T-helper 2 cell treated with Interferon-gamma antibody and Interleukin-4, amounts not matched to agents 100 ng/mL and 5 ng/mL, for 36 hours (primary cell): ENCODE data around the gene ZNF469. TPM values are rescaled to one million over a fixed set of nuclear protein-coding genes. Genes with fewer than 3 reads are reported as not detected.
"Not testable (repeated sequence)": the region's sequence is repeated elsewhere in the genome, so short reads cannot be mapped to it uniquely, and the experiment has no call there.

Source experiments
- intact Hi-C: fragments of 100-400 bp; cut with micrococcal nuclease; formaldehyde crosslinking; loops from one replicate; pipeline ENCODE4 v1.15.1; 2023
- total RNA-seq: library from RNA; stranded (reverse); gene quantifications from 2 replicates; pipeline ENCODE4 v1.2.3, GENCODE V29; 2022

ZNF469 gene
- total RNA-seq, 1 donor from 2014 or later, result 0.52 TPM

GRCh38 chr16:88360401-88360800, 22.4 kb upstream of the ZNF469 start:
- intact Hi-C loops, result not testable (repeated sequence)

- intact Hi-C loops, result no loop called here
These were observed 21.8 kb upstream of the ZNF469 start for GRCh38 chr16:88360999-88361398.

GRCh38 chr16:88361775-88362174, 21.0 kb upstream of the ZNF469 start:
- intact Hi-C loops, result no loop called here

DNA sequence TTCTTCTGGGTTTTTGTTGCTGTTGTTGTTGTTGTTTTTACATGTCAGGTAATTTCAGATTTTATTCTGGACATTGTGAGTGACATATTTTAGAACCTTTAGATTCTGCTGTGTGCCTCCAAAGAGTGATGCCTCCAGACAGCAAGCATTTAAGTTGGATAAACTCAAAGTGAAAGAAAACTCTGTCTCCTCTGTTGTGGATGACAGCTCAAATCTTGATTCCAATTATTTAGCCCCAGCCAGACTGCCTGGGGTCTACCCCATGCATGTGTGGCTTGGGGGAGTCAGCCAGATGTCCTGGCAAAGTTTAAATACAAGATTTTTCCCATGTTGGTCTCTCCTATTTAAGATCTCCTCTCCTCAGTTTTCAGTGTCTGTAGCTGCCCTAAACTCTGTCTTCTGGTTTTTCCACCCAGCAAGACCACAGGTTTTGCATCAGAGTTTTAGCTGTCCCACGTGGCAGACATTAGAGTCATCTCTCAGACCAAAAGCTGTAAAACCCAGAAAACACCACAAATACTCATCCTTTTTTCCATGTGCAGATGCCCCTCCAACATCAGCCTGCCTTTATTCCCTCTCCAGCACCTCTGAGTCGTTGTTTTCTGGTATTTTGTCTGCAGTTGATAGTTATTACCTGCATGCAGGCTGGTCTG, 19.4 kb upstream of the ZNF469 start:
- intact Hi-C loops, result no loop called here

DNA sequence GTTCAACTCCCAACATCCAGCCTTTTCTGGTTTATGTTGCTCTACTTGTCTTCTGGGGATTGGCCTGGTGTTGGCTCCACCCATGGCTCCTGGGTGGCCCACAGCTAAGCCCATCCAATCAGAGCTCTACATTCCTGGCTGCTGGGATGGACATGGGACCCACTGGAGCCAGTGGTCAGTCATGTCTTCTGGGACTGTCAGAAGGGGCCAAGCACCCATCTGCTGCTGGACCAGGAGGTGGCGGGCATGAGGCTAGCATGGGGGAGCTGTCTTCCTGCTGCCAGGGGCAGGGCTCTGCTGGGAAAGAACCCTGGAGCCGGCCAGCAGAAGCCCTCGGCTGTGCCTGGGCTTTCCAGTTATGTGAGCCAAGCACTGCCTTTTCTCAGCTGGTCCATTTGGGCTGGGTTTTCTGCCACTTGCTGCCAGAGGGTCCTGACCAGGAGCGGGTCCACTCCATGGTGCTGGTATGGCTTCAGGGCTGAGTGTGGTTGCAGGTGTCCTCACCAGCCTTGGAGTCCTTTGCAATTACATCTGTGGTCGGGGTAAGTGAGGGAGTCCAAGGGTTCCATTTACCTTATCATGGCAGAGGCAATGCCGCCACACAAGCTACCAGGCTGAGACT, 17.4 kb upstream of the ZNF469 start:
- intact Hi-C loops, result no loop called here

- intact Hi-C loops, result no loop called here
These were observed 16.6 kb upstream of the ZNF469 start for GRCh38 chr16:88366032-88366703.

GRCh38 chr16:88366704-88367047, 16.1 kb upstream of the ZNF469 start:
- intact Hi-C loops, result no loop called here

- intact Hi-C loops, result no loop called here
These were observed 15.2 kb upstream of the ZNF469 start for GRCh38 chr16:88367560-88367959.

DNA sequence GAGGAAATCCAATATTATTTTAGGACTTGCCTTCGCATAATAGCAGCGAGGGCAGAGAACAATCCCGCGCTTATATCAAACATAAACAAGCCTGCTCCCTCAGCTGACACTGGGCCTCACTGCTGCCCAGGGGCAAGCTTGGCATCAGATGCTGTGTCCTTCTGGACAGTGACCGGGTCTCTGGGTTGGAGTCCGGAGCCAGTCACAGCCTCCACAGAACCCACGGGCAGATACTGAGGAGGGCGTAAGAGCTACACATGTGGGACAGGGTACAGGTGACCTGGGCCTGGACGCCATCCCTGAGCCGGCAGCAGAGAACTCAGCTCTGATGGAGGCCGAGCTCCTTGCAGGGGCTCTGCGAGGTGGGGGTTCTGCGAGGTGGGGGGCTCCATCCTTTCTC, 14.7 kb upstream of the ZNF469 start:
- intact Hi-C loops, result no loop called here

- intact Hi-C loops, result no loop called here
These were observed 13.8 kb upstream of the ZNF469 start for GRCh38 chr16:88368994-88369393.

- intact Hi-C loops, result no loop called here
These were observed 13.2 kb upstream of the ZNF469 start for GRCh38 chr16:88369447-88370008.

DNA sequence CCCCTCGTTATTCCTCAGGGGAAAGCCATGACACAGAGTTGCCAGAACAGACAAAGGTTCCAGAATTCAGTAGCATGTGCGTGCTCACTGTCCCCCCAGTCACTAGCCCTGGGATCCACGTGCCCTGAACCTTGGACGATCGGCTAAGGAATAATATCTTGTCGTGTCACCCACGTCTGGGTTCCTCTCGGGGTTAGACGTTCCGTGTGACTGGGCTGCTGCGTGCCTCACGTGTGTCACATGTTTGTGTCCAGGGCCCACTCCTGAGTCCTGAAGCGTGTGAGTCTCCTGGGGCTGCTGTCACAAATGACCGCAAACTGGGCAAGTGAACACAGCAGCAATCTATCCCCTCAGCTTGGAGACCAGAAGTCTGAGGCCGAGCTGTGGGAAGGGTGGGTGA, 12.4 kb upstream of the ZNF469 start:
- intact Hi-C loops, result no loop called here

DNA sequence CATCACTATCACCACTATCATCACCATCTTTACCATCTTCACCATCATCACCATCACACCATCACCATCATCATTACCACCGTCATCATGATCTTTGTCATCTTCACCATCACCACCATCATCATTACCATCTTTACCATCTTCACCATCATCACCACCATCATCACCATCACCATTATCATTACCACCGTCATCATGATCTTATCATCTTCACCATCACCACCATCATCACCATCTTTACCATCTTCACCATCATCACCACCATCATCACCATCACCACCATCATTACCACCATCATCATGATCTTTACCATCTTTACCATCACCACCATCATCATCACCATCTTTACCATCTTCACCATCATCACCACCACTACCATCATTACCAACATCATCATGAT, 10.2 kb upstream of the ZNF469 start:
- intact Hi-C loops, result no loop called here

GRCh38 chr16:88373211-88373610, 9.5 kb upstream of the ZNF469 start:
- intact Hi-C loops, result no loop called here

GRCh38 chr16:88373927-88374492, 8.7 kb upstream of the ZNF469 start:
- intact Hi-C loops, result no loop called here

- intact Hi-C loops, result no loop called here
These were observed 8.0 kb upstream of the ZNF469 start for GRCh38 chr16:88374736-88375135.

DNA sequence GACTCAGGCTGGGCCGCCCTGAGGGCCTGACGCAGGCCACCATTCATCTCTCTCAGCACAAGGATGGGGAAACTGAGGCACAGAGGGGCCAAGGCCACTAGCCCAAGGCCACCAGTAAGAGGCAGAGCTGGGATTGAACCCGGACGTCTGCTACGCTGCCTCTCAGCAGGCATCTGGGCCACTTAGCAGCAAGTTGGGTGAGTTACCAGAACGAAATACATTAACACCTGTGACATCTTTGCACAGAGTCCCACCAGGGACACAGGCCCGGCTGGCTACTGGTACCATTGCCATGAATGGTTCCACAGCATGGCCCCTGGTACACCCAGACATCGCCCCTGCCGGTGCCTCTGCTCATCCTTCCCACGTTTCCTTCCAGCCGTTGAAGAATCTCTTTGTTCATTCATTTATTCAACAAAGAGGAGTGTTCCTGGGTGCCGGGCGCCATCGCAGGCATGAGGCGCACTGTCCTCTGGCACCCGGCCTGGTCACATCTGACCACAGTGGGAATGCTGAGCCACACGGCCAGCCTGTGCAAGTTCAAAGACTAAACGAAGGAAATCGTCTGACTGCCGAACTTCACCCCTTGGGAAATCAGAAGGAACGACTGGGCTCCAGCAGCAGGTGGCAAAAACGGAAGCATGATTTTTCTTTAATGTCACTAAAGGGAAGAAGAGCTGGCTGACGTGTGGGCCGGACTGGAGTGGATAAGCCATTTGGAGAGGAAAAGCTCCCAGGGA, 7.4 kb upstream of the ZNF469 start:
- intact Hi-C loops, result no loop called here

GRCh38 chr16:88375996-88376834, 6.5 kb upstream of the ZNF469 start:
- intact Hi-C loops, result no loop called here

DNA sequence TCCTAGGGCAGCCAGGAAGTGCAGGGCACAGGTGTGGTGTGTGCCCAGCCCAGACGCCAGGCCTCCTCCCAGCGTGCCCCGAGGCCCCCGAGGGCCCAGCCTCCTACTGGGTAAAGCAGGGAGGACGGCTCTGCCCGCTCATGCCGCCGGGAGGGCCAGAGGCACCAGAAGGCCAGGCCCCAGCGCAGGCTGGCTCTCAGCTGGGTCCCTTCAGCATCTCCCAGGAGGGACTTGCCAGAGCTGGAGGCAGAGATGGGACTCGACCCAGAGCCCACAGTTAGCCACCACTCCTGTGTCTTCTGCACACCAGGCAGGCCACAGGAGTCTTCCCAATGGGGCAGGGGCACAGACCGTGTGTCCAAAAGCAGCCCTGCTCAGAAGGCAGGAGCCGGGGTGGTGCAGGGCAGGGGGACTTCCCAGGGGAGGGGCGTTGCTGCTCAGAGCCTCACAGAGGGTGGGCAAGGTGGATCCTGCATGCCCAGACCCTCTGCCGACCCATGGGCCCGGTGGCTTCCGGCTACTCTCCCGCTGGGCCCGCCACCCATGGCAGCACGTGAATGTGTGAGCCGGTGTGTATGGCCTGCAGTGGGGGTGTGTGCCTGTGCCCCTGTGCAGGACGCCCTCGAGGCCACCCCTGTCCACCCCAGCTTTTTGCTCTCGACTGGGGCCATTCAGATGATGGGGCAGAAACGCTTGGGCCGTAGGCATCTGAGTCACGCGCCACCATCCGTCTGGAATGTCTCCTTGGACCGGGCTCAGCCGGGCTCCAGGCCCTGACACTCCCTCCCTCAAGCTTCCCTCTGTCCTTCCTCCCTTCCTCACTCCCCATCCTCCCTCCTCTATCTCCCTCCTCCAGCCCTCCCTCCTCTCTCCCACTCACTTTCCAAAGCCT, 5.7 kb upstream of the ZNF469 start:
- intact Hi-C loops, result no loop called here

DNA sequence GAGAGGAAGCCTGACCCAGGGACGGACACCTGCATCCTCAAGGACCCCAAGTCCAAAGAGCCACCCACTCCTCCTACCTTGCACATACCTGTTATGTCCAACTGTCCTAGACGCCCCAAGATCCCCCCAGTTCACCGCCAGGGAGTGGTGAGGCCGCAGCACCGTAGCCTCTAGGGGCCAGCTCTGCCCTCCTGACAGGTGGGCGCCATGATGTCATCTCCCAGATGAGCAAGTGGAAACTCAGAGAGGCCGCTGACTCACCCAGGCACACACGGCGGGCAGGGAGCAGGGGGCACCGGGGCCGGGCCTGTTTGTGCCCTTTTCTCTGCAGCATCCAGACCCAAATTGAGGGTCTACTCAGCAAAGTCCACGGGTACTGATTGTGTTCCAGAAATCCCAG, 4.8 kb upstream of the ZNF469 start:
- intact Hi-C loops, result no loop called here
